ENCODE data around the gene TEFM. TPM values are rescaled to one million over a fixed set of nuclear protein-coding genes. Genes with fewer than 3 reads are reported as not detected.
"Not testable (repeated sequence)": the region's sequence is repeated elsewhere in the genome, so short reads cannot be mapped to it uniquely, and the experiment has no call there.

The TEFM gene
- total and polyA plus RNA-seq, 2 donors, result 16.6 to 18.7 TPM

GRCh38 chr17:30913955-30914354 is 7.9 kb upstream of the TEFM start:
- no peaks in the 10 kb centered on the region for H3K9me3 ChIP-seq (ENCODE audit: control insufficient read depth in 2 of 2, insufficient read depth in 1 of 2, low read length in 1 of 2)
- DNase-seq (ENCODE audit: low read depth in 6 of 9, low spot score in 9 of 9), result no peak
- no peak overlapping the region for H3K27ac ChIP-seq (ENCODE audit: low read depth in 1 of 2, low read length in 1 of 2)
- no peaks in the 10 kb centered on the region for H3K36me3 ChIP-seq (ENCODE audit: control insufficient read depth in 2 of 2, insufficient read depth in 2 of 2, low read length in 1 of 2)
- H3K4me1 ChIP-seq (ENCODE audit: control insufficient read depth in 2 of 2, insufficient read depth in 2 of 2, low read length in 2 of 2), result no peaks in the 10 kb centered on the region
- no peak overlapping the region for H3K4me3 ChIP-seq (ENCODE audit: low read length in 2 of 2)
- peaks cover 0 to 9% of the 10 kb centered on the region in 2 donors for H3K27me3 ChIP-seq (ENCODE audit: control insufficient read depth in 2 of 2, insufficient read depth in 1 of 2, low read length in 1 of 2)

GRCh38 chr17:30910151-30910550 is 4.1 kb upstream of the TEFM start:
- not testable (repeated sequence) for H3K27ac ChIP-seq (ENCODE audit: low read depth in 1 of 2, low read length in 1 of 2); H3K9me3 ChIP-seq (ENCODE audit: control insufficient read depth in 2 of 2, insufficient read depth in 1 of 2, low read length in 1 of 2); DNase-seq (ENCODE audit: low read depth in 6 of 9, low spot score in 9 of 9); H3K36me3 ChIP-seq (ENCODE audit: control insufficient read depth in 2 of 2, insufficient read depth in 2 of 2, low read length in 1 of 2); H3K27me3 ChIP-seq (ENCODE audit: control insufficient read depth in 2 of 2, insufficient read depth in 1 of 2, low read length in 1 of 2); H3K4me3 ChIP-seq (ENCODE audit: low read length in 2 of 2)
- 97% methylated on average over 7 of the region's 7 CpGs for WGBS
- peaks cover 5 to 11% of the 10 kb centered on the region in 2 donors for H3K4me1 ChIP-seq (ENCODE audit: control insufficient read depth in 2 of 2, insufficient read depth in 2 of 2, low read length in 2 of 2)

- Histone ChIP-seq H3K4me1 (ENCODE audit: control insufficient read depth in 2 of 2, insufficient read depth in 2 of 2, low read length in 2 of 2) (peaks cover 5 to 13% of the 10 kb centered on the region in 2 donors), H3K27ac (ENCODE audit: low read depth in 1 of 2, low read length in 1 of 2) (no peak overlapping the region), H3K36me3 (ENCODE audit: control insufficient read depth in 2 of 2, insufficient read depth in 2 of 2, low read length in 1 of 2) (peaks cover 0 to 5% of the 10 kb centered on the region in 2 donors), H3K9me3 (ENCODE audit: control insufficient read depth in 2 of 2, insufficient read depth in 1 of 2, low read length in 1 of 2) (no peaks in the 10 kb centered on the region), H3K4me3 (ENCODE audit: low read length in 2 of 2) (no peak overlapping the region), H3K27me3 (ENCODE audit: control insufficient read depth in 2 of 2, insufficient read depth in 1 of 2, low read length in 1 of 2) (no peaks in the 10 kb centered on the region)
- WGBS, result 89% methylated on average over 3 of the region's 3 CpGs
- DNase-seq (ENCODE audit: low read depth in 6 of 9, low spot score in 9 of 9), result no peak
Measured at GRCh38 chr17:30908717-30909420, 2.8 kb upstream of the TEFM start.

GRCh38 chr17:30905742-30906100 is 317 bp downstream of the TEFM start:
- Histone ChIP-seq H3K27me3 (ENCODE audit: control insufficient read depth in 2 of 2, insufficient read depth in 1 of 2, low read length in 1 of 2) (no peaks in the 10 kb centered on the region), H3K4me3 (ENCODE audit: low read length in 2 of 2) (peak overlapping the region; percentile 86 to 92), H3K27ac (ENCODE audit: low read depth in 1 of 2, low read length in 1 of 2) (peak overlapping the region; percentile 0 to 19), H3K4me1 (ENCODE audit: control insufficient read depth in 2 of 2, insufficient read depth in 2 of 2, low read length in 2 of 2) (peaks cover 5 to 13% of the 10 kb centered on the region in 2 donors), H3K36me3 (ENCODE audit: control insufficient read depth in 2 of 2, insufficient read depth in 2 of 2, low read length in 1 of 2) (peaks cover 0 to 21% of the 10 kb centered on the region in 2 donors), H3K9me3 (ENCODE audit: control insufficient read depth in 2 of 2, insufficient read depth in 1 of 2, low read length in 1 of 2) (no peaks in the 10 kb centered on the region)
- 1% methylated on average over 11 of the region's 11 CpGs for WGBS
- DNase-seq (ENCODE audit: low read depth in 6 of 9, low spot score in 9 of 9), result peak in 7 of 9 donors; percentile 0 to 35 (median 9)

- no peaks in the 10 kb centered on the region for H3K9me3 ChIP-seq (ENCODE audit: control insufficient read depth in 2 of 2, insufficient read depth in 1 of 2, low read length in 1 of 2)
- H3K36me3 ChIP-seq (ENCODE audit: control insufficient read depth in 2 of 2, insufficient read depth in 2 of 2, low read length in 1 of 2), result peaks cover 22 to 58% of the 10 kb centered on the region in 2 donors
- H3K27ac ChIP-seq (ENCODE audit: low read depth in 1 of 2, low read length in 1 of 2), result no peak overlapping the region
- no peak overlapping the region for H3K4me3 ChIP-seq (ENCODE audit: low read length in 2 of 2)
- 98% methylated on average over 5 of the region's 5 CpGs for WGBS
- H3K27me3 ChIP-seq (ENCODE audit: control insufficient read depth in 2 of 2, insufficient read depth in 1 of 2, low read length in 1 of 2), result no peaks in the 10 kb centered on the region
- H3K4me1 ChIP-seq (ENCODE audit: control insufficient read depth in 2 of 2, insufficient read depth in 2 of 2, low read length in 2 of 2), result no peaks in the 10 kb centered on the region
- DNase-seq (ENCODE audit: low read depth in 6 of 9, low spot score in 9 of 9), result no peak
Measured at GRCh38 chr17:30897311-30897710, 8.7 kb downstream of the TEFM start.

- Histone ChIP-seq H3K27me3 (ENCODE audit: control insufficient read depth in 2 of 2, insufficient read depth in 1 of 2, low read length in 1 of 2) (no peaks in the 10 kb centered on the region), H3K9me3 (ENCODE audit: control insufficient read depth in 2 of 2, insufficient read depth in 1 of 2, low read length in 1 of 2) (no peaks in the 10 kb centered on the region), H3K36me3 (ENCODE audit: control insufficient read depth in 2 of 2, insufficient read depth in 2 of 2, low read length in 1 of 2) (peaks cover 25 to 43% of the 10 kb centered on the region in 2 donors), H3K4me1 (ENCODE audit: control insufficient read depth in 2 of 2, insufficient read depth in 2 of 2, low read length in 2 of 2) (no peaks in the 10 kb centered on the region), H3K27ac (ENCODE audit: low read depth in 1 of 2, low read length in 1 of 2) (no peak overlapping the region), H3K4me3 (ENCODE audit: low read length in 2 of 2) (no peak overlapping the region)
- WGBS, result 98% methylated on average over 3 of the region's 3 CpGs
- DNase-seq (ENCODE audit: low read depth in 6 of 9, low spot score in 9 of 9), result no peak
Measured at GRCh38 chr17:30894236-30894635, 11.8 kb downstream of the TEFM start.

- no peak for DNase-seq (ENCODE audit: low read depth in 6 of 9, low spot score in 9 of 9)
- H3K9me3 ChIP-seq (ENCODE audit: control insufficient read depth in 2 of 2, insufficient read depth in 1 of 2, low read length in 1 of 2), result no peaks in the 10 kb centered on the region
- WGBS, result over 99% methylated on average over 5 of the region's 5 CpGs
- peaks cover 8 to 25% of the 10 kb centered on the region in 2 donors for H3K36me3 ChIP-seq (ENCODE audit: control insufficient read depth in 2 of 2, insufficient read depth in 2 of 2, low read length in 1 of 2)
- H3K4me1 ChIP-seq (ENCODE audit: control insufficient read depth in 2 of 2, insufficient read depth in 2 of 2, low read length in 2 of 2), result no peaks in the 10 kb centered on the region
- no peak overlapping the region for H3K4me3 ChIP-seq (ENCODE audit: low read length in 2 of 2)
- H3K27me3 ChIP-seq (ENCODE audit: control insufficient read depth in 2 of 2, insufficient read depth in 1 of 2, low read length in 1 of 2), result no peaks in the 10 kb centered on the region
- H3K27ac ChIP-seq (ENCODE audit: low read depth in 1 of 2, low read length in 1 of 2), result no peak overlapping the region
Measured at GRCh38 chr17:30886187-30886586, 19.9 kb downstream of the TEFM start.

- H3K27me3 ChIP-seq (ENCODE audit: control insufficient read depth in 2 of 2, insufficient read depth in 1 of 2, low read length in 1 of 2), result no peaks in the 10 kb centered on the region
- H3K4me1 ChIP-seq (ENCODE audit: control insufficient read depth in 2 of 2, insufficient read depth in 2 of 2, low read length in 2 of 2), result no peaks in the 10 kb centered on the region
- no peak for DNase-seq (ENCODE audit: low read depth in 6 of 9, low spot score in 9 of 9)
- no peak overlapping the region for H3K27ac ChIP-seq (ENCODE audit: low read depth in 1 of 2, low read length in 1 of 2)
- 98% methylated on average over 6 of the region's 6 CpGs for WGBS
- H3K9me3 ChIP-seq (ENCODE audit: control insufficient read depth in 2 of 2, insufficient read depth in 1 of 2, low read length in 1 of 2), result no peaks in the 10 kb centered on the region
- H3K36me3 ChIP-seq (ENCODE audit: control insufficient read depth in 2 of 2, insufficient read depth in 2 of 2, low read length in 1 of 2), result peaks cover 21 to 55% of the 10 kb centered on the region in 2 donors
- no peak overlapping the region for H3K4me3 ChIP-seq (ENCODE audit: low read length in 2 of 2)
Measured at GRCh38 chr17:30869005-30869404, 37.0 kb downstream of the TEFM start.

GRCh38 chr17:30864636-30865035 is 41.4 kb downstream of the TEFM start:
- no peak overlapping the region for H3K27ac ChIP-seq (ENCODE audit: low read depth in 1 of 2, low read length in 1 of 2)
- H3K4me1 ChIP-seq (ENCODE audit: control insufficient read depth in 2 of 2, insufficient read depth in 2 of 2, low read length in 2 of 2), result no peaks in the 10 kb centered on the region
- WGBS, result 97% methylated on average over 1 of the region's 1 CpG
- no peak for DNase-seq (ENCODE audit: low read depth in 6 of 9, low spot score in 9 of 9)
- H3K36me3 ChIP-seq (ENCODE audit: control insufficient read depth in 2 of 2, insufficient read depth in 2 of 2, low read length in 1 of 2), result peaks cover 17 to 68% of the 10 kb centered on the region in 2 donors
- no peaks in the 10 kb centered on the region for H3K9me3 ChIP-seq (ENCODE audit: control insufficient read depth in 2 of 2, insufficient read depth in 1 of 2, low read length in 1 of 2)
- H3K27me3 ChIP-seq (ENCODE audit: control insufficient read depth in 2 of 2, insufficient read depth in 1 of 2, low read length in 1 of 2), result no peaks in the 10 kb centered on the region
- no peak overlapping the region for H3K4me3 ChIP-seq (ENCODE audit: low read length in 2 of 2)

Measured in thymus (tissue), 11 donors.